GM23338 (cell line): Measurements from ENCODE around the gene SYNCRIP. TPM values are rescaled to one million over a fixed set of nuclear protein-coding genes. Genes with fewer than 3 reads are reported as not detected.

Experiments used
- polyA plus RNA-seq: library from polyadenylated mRNA; unstranded; fragments of >200 nt; fragmentation: Nextera tagmentation; extraction: Ambion mirVana; gene quantifications from 2 replicates; pipeline ENCODE4 v1.2.1, GENCODE V29; 2016
- small RNA-seq: library from RNA; depleted of rRNA; stranded (forward); fragments of <200 nt; gene quantifications from one replicate; pipeline ENCODE3, GENCODE V24; 2014; ENCODE audit warnings: low replicate concordance
- total RNA-seq: library from RNA; depleted of rRNA; stranded (reverse); fragments of >200 nt; shearing (Covaris generic); gene quantifications from 2 replicates; pipeline ENCODE4 v1.2.3, GENCODE V29; 2014; rRNA removed

Gene SYNCRIP
- total and polyA plus RNA-seq, 2 experiments from 2014 or later = 163 to 164 TPM

Small RNAs within 50 kb of the gene (small RNA-seq; reads per million reads assigned to genes)
- gene SNORD50B = not detected

Other genes starting within 250 kb of the SYNCRIP start
- 0.50 and 1.5 TPM in 2 replicates for gene NT5E, start 192.8 kb downstream of the SYNCRIP start, total RNA-seq
- 0.18 and 0.23 TPM in 2 replicates for gene NT5E, start 192.8 kb downstream of the SYNCRIP start, polyA plus RNA-seq
- gene SNX14, start 49.0 kb downstream of the SYNCRIP start, total RNA-seq = 32.0 and 39.4 TPM in 2 replicates
- 19.9 and 23.1 TPM in 2 replicates for gene SNX14, start 49.0 kb downstream of the SYNCRIP start, polyA plus RNA-seq